Left ventricle myocardium inferior (tissue), 1 donor: ENCODE results near the gene HNF1B. TPM values are rescaled to one million over a fixed set of nuclear protein-coding genes. Genes with fewer than 3 reads are reported as not detected.
A peak's percentile ranks its signal among the peaks of the same experiment; 100 is the strongest.

Source experiments
- DNase-seq: peaks from one replicate; pipeline ENCODE4 v3.0.0-alpha.2; 2020
- H3K27ac ChIP-seq: fragments of 200-600 bp; replicated peaks from 2 replicates; pipeline ENCODE4 v1.8.0; 2021
- H3K27me3 ChIP-seq: fragments of 200-600 bp; 2 replicates; pipeline ENCODE4 v1.8.0; 2021; ENCODE audit warnings: low read depth
- H3K36me3 ChIP-seq: fragments of 200-600 bp; 2 replicates; pipeline ENCODE4 v1.8.0; 2021
- H3K4me1 ChIP-seq: fragments of 200-600 bp; 2 replicates; pipeline ENCODE4 v1.8.0; 2021
- H3K4me3 ChIP-seq: fragments of 200-600 bp; 2 replicates; pipeline ENCODE4 v1.8.0; 2021; ENCODE audit warnings: mild to moderate bottlenecking, moderate library complexity
- H3K9me3 ChIP-seq: fragments of 200-600 bp; replicated peaks from 2 replicates; pipeline ENCODE4 v1.8.0; 2021
- intact Hi-C: fragments of 100-400 bp; cut with micrococcal nuclease; formaldehyde crosslinking; loops from one replicate; pipeline ENCODE4 v1.11.0; 2022
- total RNA-seq: library from RNA; stranded (reverse); fragmentation: NEBNext Ultra II Directional; extraction: Animal tissue kit (Norgen Biotek cat#: 25700); gene quantifications from one replicate; pipeline ENCODE4 v1.2.1, GENCODE V29; 2021
- TF ChIP-seq, protein P1 (sequence below): fragments of 200-600 bp; IDR thresholded peaks from 2 replicates; pipeline ENCODE4 v1.8.0; 2021; ENCODE audit warnings: antibody characterized with exemption, mild to moderate bottlenecking, borderline replicate concordance
- donor health status: DM: no; HTN: yes; CAD: no; lungs with severe emphysema.

HNF1B gene
- total RNA-seq, 1 donor from 2014 or later, result not detected

DNA sequence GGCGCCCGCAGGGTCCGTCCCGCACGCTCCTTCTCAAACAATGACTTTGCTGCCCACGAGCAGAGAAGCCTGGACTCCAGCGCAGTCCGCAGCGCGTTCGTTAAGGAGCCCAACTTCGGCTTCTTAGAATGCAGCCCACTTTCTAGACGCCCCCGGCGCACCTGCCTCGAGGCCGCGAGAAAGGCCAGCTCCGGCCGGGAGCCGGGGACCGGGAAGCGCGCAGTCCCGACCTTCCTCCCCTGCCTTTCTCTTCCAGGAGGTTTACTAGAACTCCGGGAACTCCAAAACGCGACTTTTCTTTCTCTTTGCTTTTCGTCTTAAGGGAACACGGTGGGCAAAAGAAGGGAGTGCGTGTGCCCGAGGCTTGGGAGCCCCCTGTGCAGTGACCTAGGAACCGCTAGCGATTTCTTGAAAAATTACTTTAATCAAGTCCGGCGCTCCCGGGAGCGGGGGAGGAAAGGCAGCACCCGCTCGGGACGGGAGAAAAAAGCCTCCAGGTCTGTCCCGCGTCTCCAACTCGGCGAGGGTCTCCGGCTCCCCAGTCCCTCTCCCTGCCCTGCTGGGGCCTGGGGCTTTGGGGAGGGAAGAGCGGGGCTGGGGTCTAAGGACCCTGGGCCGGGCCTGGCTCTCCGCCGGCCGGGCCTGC lies 2.6 kb downstream of the HNF1B start:
- H3K4me1 ChIP-seq, result peaks cover 32% of the 10 kb centered on the region
- H3K27ac ChIP-seq, result no peak overlapping the region
- H3K9me3 ChIP-seq, result no peaks in the 10 kb centered on the region
- peaks cover 100% of the 10 kb centered on the region for H3K27me3 ChIP-seq
- TF ChIP-seq, protein P1, sequence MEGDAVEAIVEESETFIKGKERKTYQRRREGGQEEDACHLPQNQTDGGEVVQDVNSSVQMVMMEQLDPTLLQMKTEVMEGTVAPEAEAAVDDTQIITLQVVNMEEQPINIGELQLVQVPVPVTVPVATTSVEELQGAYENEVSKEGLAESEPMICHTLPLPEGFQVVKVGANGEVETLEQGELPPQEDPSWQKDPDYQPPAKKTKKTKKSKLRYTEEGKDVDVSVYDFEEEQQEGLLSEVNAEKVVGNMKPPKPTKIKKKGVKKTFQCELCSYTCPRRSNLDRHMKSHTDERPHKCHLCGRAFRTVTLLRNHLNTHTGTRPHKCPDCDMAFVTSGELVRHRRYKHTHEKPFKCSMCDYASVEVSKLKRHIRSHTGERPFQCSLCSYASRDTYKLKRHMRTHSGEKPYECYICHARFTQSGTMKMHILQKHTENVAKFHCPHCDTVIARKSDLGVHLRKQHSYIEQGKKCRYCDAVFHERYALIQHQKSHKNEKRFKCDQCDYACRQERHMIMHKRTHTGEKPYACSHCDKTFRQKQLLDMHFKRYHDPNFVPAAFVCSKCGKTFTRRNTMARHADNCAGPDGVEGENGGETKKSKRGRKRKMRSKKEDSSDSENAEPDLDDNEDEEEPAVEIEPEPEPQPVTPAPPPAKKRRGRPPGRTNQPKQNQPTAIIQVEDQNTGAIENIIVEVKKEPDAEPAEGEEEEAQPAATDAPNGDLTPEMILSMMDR, result no peak
- no peak for DNase-seq
- intact Hi-C loops, result no loop called here
- H3K4me3 ChIP-seq, result peak overlapping the region; percentile 57
- H3K36me3 ChIP-seq, result no peaks in the 10 kb centered on the region

DNA sequence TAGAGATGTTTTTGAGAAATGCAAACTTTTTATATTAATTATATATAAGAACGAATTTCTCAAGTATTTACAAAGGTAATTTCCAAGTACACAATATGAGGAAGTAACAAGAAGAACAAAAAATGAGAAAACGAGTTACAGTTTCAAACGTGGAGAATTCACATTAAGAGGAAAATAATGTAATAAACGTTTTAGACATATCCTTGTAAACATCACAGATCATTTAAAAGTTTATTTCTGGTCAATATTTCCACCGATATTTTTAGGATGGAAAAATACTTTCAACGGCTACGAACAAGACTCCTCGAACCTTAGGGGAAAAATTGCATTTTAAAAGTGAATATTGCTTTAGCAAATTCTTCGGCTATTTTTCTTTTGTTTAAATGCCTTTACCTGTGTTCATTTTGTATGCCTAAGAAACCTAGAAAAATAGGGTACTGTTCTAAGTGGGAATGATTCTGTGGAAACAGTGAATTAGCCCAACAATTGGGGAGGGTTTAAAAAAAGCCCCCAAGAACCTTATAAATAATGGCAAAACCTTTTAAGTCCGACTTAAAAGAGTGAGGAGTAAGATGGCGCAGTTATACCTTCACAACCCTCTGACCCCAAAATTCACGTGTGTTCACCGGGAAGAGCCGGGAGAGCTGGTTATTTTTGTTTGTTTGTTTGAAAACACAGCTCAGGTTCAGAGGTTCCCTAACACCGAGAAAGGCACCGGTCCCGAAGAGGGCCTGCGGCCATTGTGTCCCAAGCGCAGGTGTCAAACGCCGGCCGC lies 3.3 kb downstream of the HNF1B start:
- Histone ChIP-seq H3K36me3 (no peaks in the 10 kb centered on the region), H3K9me3 (no peaks in the 10 kb centered on the region), H3K27me3 (peaks cover 100% of the 10 kb centered on the region), H3K4me3 (peak overlapping the region; percentile 57), H3K27ac (no peak overlapping the region), H3K4me1 (peaks cover 32% of the 10 kb centered on the region)
- DNase-seq, result no peak
- TF ChIP-seq, protein P1, result no peak
- intact Hi-C loops, result no loop called here

DNA sequence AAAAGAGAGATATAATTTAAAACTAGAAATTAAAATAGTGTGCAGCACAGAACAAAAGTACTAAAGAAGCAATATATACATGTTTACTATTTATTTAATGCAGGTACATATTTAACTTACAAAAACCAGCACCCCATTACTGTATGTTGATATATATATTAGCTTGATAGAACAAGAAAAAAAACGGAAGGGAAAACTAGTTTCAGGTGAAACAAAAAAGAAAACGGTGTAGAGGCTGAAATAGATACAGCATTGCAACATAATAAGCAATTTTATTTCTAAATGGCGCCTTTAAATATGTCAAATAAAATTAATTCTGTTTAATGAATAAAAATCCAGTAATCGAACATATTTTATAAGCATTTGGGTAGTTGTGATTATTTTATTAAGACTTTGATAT lies 3.9 kb downstream of the HNF1B start:
- DNase-seq, result no peak
- H3K36me3 ChIP-seq, result no peaks in the 10 kb centered on the region
- H3K27ac ChIP-seq, result no peak overlapping the region
- peaks cover 32% of the 10 kb centered on the region for H3K4me1 ChIP-seq
- H3K27me3 ChIP-seq, result peaks cover 100% of the 10 kb centered on the region
- intact Hi-C loops, result no loop called here
- H3K4me3 ChIP-seq, result no peak overlapping the region
- no peaks in the 10 kb centered on the region for H3K9me3 ChIP-seq
- TF ChIP-seq, protein P1, result no peak

DNA sequence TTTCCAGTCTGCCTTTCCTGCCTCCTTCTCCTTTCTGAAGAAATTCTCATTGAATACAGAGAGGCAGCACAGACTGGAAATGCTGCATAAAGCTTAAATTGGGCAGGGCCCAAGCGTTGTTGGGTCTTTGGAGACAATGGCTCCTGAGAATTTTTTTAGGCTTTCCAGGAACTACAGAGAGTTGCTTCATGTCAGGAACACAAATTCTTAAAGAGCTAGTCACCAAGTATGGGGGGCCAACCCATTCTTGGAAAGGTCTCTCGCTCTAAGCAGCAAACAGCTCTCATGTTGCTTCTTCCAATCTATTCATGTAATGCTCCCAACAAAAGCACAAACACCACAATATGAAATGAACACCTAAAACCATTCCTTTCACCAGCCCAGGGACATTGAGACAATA lies 6.9 kb downstream of the HNF1B start:
- TF ChIP-seq, protein P1, result no peak
- intact Hi-C loops, result no loop called here

DNA sequence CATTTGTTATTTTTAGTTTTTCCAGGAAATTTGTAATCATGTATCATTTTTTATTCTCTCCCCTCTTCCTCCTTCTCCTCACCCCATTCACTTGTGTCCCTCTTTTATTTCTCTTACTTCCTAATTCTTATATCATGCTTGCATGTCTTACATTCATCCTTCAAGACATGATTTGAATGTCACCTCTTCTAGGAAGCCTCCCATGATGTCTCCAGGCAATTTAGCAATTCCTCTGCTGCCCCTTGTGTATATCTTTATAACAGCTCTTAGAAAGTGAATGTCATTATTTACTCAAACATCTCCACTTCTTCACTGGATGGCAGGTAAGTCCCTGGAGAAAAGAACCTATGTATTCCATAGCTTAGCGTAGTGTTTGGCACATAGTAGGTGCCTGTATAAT lies 7.8 kb downstream of the HNF1B start:
- Histone ChIP-seq H3K4me3 (no peak overlapping the region), H3K36me3 (no peaks in the 10 kb centered on the region), H3K4me1 (peaks cover 6% of the 10 kb centered on the region), H3K27ac (no peak overlapping the region), H3K9me3 (no peaks in the 10 kb centered on the region), H3K27me3 (peaks cover 79% of the 10 kb centered on the region)
- TF ChIP-seq, protein P1, result no peak
- intact Hi-C loops, result no loop called here
- no peak for DNase-seq

More for the DNA sequence above, 6.9 kb downstream of the HNF1B start:
- Histone ChIP-seq H3K4me1 (peaks cover 15% of the 10 kb centered on the region), H3K9me3 (no peaks in the 10 kb centered on the region), H3K27me3 (peaks cover 87% of the 10 kb centered on the region), H3K36me3 (no peaks in the 10 kb centered on the region), H3K27ac (no peak overlapping the region), H3K4me3 (no peak overlapping the region)
- DNase-seq, result no peak
